ENCODE data around the gene HOXB6.

The HOXB6 gene

DNA sequence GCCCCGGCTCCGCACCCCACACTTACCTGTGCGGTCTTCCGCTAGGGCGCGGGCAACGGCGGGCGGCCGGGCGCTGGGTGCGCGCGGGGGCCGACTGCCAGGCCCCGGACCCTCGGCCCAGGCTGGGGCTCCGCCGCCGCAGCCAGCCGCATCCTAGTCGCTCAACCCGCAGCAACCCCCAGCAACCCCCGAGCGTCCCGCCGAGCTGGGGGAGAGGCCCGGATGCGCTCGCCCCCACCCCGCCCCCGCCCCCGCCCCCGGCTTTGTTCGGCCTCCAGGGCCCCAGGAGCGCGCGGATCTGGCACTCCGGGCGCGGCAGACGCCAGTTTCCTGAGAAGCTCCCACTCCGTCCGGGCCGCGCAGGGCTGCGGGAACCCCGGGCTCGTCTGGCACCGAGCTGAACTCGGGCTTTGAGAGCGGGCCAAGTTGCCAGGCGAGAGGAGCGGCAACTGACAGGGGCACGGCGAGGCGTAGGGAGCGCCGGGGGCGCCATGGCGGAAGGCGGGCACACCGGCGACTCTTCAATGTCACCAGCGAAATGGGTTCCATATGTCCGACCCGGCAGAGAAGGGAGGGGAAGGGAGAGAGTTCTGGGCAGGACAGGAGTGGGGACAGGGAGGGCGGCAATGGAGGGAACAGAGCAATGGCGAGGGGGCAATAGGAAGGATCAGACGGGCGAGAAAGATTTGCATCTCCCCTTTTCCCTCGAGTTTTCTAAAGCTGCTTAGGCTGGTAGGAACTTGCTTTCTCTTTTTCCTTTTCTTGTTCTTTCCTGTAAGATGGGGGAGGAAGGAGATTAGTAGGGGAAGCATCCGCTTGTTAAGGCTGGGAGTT is 40.4 kb downstream of the HOXB6 start:
- DNase-seq: no peak

DNA sequence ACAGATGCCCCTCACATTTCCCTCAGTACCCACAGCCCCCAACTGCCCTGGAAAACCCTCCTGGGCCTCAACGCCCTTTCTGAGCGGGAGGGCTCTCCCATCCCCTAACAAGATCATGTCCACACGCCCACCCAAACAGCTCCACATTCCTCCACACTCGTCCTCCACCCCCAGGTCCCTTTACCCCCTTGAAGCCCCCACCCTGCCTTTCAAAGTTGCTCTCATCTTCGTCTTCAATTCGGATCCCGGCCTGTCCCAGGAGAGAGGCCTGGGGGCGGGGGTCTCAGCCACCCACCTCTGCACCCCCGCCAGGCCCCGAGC is 41.0 kb downstream of the HOXB6 start:
- DNase-seq: no peak

DNA sequence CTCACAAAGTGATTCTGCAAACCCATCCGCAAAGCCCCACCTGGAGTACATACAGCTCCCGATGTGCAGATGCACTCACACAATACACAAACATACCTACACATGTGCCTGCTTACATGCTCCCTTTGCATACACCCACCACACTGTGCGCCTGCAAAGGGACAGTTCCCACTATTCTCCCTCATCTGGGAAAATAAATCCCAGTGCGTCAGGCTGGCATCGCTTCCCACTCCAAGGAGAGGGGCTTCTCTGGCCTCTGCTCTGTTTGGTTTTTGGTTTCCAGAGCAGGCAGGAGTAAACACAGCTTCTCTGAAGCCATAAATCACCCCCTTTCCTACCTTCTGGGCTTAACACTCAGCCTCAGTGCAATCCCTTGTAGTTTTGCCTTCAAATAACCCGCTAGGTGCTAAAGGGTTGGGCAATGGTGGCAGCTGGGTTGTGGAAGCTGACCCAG is 41.4 kb downstream of the HOXB6 start:
- no peak for DNase-seq

- DNase-seq: no peak
Observed at GRCh38 chr17:48562934-48563333, 41.9 kb downstream of the HOXB6 start.

GRCh38 chr17:48561884-48562810 is 42.6 kb downstream of the HOXB6 start:
- no peak for DNase-seq

DNA sequence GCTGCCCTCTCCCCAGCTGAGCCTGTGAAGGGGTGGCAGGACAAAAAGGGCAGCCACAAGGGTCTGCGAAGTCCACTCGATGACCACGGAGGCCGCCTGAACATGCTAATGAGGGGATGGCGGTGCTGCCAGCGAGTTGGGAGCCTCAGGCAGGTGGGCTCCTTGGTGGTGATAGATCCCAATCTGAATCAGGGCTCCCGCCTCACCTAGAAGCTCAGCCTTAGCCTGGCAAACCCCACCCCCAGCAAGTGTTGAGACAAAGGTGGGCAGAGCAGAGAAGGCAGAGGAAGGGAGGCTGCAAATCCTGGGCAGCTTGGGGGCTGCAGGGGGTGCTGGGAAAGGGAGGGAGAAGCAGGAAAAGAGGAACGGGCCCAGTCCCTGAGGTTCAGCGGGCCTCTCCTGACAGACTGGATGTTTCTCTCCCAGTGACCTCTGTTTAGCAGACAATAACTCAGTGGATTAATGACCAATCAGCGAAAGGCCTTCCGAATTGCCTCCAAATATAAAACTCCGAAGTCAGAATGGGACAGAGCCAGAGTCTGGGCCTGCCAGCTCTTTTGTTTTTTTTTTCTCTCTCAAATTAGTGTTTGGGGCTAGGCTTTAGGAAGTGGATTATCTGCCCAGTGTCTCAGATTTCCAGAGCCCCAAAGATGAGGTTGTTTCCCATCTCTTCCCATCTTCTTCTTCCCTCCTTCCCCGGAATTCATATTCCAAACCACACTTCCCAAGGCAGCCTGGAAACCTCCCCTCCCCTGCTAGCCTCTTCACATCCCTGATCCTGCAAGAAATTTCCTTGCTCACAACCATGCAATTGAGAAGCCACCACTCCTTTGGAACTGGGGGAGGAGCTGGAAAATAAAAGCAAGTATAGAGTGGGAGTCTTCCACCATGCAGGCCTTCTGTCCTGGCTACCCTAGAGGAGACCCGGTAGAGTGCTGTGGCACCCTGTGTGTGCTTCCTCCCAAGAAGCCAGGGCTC is 44.7 kb downstream of the HOXB6 start:
- DNase-seq: no peak

GRCh38 chr17:48559122-48559839 is 45.5 kb downstream of the HOXB6 start:
- no peak for DNase-seq

DNA sequence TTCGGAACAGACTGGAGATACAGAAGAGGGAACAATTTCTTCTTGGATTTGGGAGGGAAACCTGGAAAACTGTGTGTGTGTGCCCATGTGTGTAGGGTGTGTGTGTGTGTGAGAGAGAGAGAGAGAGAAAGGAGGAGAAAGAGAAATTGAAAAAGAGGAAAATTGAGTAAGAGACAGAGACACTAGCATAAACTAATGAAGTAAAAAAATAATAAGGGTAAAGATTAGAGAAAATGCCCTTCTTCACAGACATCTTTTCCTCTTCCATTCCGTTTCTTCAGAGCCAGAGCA is 46.0 kb downstream of the HOXB6 start:
- DNase-seq: no peak

DNA sequence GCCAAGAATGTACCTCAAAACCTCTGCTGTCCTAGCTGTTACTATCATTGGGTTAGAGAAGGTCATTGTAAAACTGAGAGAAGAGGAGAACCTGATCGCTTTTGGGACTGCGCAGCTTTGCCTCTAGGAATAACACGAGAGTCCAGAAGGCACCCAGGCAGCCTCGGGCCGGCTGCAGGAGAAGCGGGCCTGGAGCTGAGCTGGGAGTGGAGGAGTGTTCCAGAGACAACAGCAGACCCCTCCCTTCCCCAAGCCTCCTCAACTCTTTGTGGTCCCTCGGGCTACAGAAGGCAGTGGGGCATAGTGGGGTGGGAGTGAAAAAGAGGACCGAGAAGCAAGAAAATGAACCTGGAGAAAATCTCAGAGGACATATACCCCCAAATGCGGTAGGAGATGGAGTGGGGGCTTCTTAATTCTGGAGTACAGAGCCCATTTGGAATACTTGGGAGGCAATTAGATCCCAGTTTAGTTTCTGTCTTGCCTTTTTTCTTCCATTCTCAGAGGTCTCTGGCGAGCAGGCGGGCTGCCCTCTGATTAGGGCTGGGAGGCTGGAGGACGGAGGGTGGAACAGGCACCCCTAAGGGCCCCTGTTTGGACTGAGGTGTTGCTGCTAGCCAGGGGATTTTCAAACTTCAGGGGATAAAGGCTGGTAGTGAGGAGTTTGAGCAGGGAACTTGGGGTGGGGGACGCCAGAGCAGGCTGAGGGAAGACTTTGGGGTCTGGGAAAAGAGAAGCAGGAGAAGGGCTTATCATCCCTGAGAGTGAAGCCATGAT is 46.5 kb downstream of the HOXB6 start:
- DNase-seq: no peak

DNA sequence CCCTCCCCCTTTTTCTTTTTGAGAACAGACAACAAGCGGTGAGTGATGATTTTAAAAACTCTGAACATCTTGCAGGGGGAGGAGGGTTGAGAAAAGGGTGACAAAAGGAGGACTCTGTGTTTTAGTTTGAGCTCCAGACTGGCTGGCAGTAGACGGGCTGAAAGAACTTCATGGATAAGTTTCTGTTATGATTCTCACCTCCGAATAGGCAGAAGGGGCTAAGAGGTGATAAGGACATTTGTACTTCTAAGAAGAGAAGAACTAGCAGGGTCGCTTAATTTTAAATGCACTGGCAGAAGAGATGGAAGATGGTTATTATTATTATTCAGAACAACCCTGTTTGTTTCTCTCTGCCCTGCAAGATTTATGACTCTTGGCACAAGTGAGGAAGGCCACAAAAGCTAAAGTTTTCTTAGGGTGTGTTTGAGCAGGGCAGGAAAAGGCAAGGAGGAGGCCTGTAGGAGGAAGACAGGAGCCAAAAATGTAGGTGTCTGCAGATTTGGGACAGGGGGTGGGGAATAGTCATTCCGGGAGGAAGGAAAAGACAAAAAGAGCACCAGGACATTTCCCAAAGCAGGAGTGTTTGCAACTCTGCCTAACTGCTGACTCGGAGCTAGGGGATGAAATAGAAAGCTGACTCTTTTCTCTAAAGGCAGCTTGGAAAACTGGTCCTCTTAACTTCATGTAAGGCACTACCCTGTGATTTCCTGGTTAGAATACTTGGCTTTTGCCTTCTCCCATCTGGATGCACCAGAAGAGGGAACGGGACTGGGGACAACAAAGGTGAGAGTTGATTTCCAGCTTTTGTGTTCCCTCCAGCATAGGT is 48.0 kb downstream of the HOXB6 start:
- no peak for DNase-seq

- no peak for DNase-seq
Observed at GRCh38 chr17:48556229-48556575, 48.6 kb downstream of the HOXB6 start.

GRCh38 chr17:48555258-48556228 is 49.2 kb downstream of the HOXB6 start:
- no peak for DNase-seq

DNA sequence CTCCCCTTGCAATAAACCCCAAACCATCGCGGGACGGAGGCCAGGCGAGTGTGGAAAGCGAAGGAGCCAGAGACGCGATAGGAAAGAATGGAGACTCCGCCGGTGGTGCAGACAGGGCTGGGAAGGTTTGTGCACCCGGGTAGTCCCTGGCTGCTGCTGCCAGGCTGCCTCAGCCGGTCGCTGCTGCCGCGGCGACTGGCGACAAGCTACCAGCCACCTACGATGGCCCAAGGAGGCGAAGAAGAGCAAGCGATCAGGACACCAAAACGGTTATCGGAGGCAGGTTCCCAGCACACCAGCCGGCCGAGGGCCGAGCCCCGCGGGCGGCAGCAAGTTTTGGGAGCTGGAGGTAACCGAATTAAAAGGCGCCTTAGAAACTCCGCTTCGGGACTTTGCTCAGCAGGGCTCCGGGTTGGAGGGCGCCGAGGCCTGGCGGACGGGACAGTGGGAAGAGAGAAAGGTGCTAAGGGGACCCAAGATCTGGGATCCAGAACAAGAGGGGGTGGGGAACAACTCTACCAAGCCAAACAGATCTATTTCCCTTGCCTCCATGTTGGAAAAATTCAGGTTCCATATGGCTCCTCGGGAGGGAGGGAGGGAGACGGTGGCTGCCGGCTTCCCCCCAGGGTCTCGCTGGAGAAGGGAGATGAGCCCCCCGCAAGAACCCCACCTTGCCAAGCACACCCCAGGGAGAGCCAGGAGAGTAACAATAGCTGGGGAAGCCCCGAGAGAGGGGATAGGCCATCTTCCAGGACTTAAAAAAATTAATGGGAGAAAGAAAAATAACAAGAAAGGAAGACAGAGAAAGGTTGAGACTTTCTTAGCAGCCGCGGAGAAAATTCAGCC is 50.2 kb downstream of the HOXB6 start:
- no peak for DNase-seq

DNA sequence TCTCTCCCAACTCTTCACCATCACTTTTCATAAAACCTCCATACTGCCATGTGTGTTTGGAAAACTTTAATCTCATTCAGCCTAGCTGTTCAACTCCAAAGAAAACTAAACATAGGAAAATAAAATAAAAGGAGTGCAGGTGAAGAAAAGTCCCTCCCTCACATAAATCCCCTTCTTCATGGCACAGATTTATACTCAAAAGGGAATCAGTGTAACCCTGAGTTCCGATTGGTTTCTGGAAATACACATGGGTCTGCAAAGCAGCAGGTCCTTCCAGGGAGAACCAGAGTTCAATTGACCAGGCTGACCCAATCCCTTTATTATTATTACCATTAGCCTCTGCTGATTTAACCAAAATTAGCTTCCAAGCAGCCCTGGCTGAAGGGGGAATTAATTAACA is 51.0 kb downstream of the HOXB6 start:
- no peak for DNase-seq

GRCh38 chr17:48553190-48553547 is 51.6 kb downstream of the HOXB6 start:
- no peak for DNase-seq

DNA sequence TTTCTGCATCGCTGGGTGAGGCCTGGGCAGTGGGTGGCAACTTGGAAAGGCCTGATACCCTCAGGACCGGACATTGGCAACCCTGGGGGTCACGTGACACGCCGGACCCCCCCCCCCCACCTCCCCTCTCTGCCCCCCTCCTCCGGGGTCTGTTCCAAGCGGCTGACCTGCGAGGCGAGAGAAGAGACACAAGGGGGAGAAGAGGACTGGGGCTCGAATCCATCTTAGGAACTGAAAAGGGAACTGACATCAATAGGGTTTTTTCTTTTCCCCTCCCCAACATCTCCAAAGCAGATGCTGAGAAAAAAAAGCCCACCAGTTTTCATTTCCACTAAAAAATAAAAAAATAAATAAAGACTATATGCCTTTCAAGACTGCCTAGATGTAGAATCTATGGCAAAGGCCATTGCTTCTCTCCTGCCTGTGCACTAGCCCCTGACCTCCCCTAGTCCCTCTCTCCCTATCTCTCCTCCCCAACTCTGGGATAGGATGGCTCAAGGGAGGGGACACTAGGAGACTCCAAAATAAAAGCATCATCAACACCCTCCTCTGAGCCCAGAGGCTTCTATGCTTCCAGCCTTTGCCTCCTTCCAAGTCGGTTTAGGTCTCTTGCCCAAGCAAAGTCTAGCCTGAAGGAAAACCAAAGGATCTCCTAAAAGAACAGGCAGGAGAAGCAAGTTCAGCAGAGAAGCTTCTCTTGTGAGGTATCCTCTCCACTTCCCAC is 52.2 kb downstream of the HOXB6 start:
- DNase-seq: no peak

- no peak for DNase-seq
Observed at GRCh38 chr17:48551596-48552465, 53.0 kb downstream of the HOXB6 start.

All from activated naive CD4-positive, alpha-beta T cell treated with Interleukin-2 at 50 U/mL for 16 hours (primary cell).